Kasumi-1 (cell line): ENCODE results near the gene CPAMD8.

ENCODE experiments used
- DNase-seq, 2 experiments: peaks; one replicate each; lab custom pipeline; 2025; lab: John Stamatoyannopoulos, UW

Gene CPAMD8

GRCh38 chr19:17026706-17027534 is at the start of gene CPAMD8:
Gene CPAMD8 (minus strand): TSS chr19:17026810. CDS start chr19:17026642, 168 bp downstream.
- no peak for DNase-seq

- DNase-seq, result peak; percentile 69
These were observed 49.4 kb upstream of the CPAMD8 start for GRCh38 chr19:17075864-17076542.

GRCh38 chr19:17075035-17075863 is 48.6 kb upstream of the CPAMD8 start, which contains the start of the genes HAUS8 and MYO9B:
Gene HAUS8 (minus strand): TSS chr19:17075452. CDS start chr19:17075422, 30 bp downstream.
Gene MYO9B (plus strand): TSS chr19:17075777. CDS start chr19:17101718, 25,941 bp downstream.
- DNase-seq, result peak; percentile 95

GRCh38 chr19:17074634-17075034 is 48.0 kb upstream of the CPAMD8 start:
- DNase-seq, result no peak

GRCh38 chr19:17073869-17074633 is 47.4 kb upstream of the CPAMD8 start:
- DNase-seq, result no peak

- DNase-seq, result no peak
These were observed 44.3 kb upstream of the CPAMD8 start for GRCh38 chr19:17070912-17071311.

GRCh38 chr19:17070421-17070820 is 43.8 kb upstream of the CPAMD8 start:
- DNase-seq, result no peak

GRCh38 chr19:17069193-17069592 is 42.6 kb upstream of the CPAMD8 start:
- DNase-seq, result peak; percentile 33 to 39

- DNase-seq, result no peak
These were observed 36.8 kb upstream of the CPAMD8 start for GRCh38 chr19:17063428-17063827.

- no peak for DNase-seq
These were observed 35.1 kb upstream of the CPAMD8 start for GRCh38 chr19:17061691-17062090.

- no peak for DNase-seq
These were observed 34.6 kb upstream of the CPAMD8 start for GRCh38 chr19:17061205-17061604.

GRCh38 chr19:17060802-17061201 is 34.2 kb upstream of the CPAMD8 start:
- DNase-seq, result no peak

- no peak for DNase-seq
These were observed 31.6 kb upstream of the CPAMD8 start for GRCh38 chr19:17058236-17058635.

GRCh38 chr19:17055636-17056035 is 29.0 kb upstream of the CPAMD8 start:
- DNase-seq, result no peak

- DNase-seq, result no peak
These were observed 28.1 kb upstream of the CPAMD8 start for GRCh38 chr19:17054746-17055145.

GRCh38 chr19:17052439-17052838 is 25.8 kb upstream of the CPAMD8 start:
- peak; percentile 59 to 66 for DNase-seq

- no peak for DNase-seq
These were observed 23.2 kb upstream of the CPAMD8 start for GRCh38 chr19:17049711-17050280.

GRCh38 chr19:17048885-17049453 is 22.4 kb upstream of the CPAMD8 start:
- no peak for DNase-seq

GRCh38 chr19:17045907-17046502 is 19.4 kb upstream of the CPAMD8 start:
- DNase-seq, result no peak

- no peak for DNase-seq
These were observed 17.1 kb upstream of the CPAMD8 start for GRCh38 chr19:17043744-17044143.
